Panc1 (cell line): Measurements from ENCODE around the gene TBRG4. TPM values are rescaled to one million over a fixed set of nuclear protein-coding genes. Genes with fewer than 3 reads are reported as not detected.

ENCODE experiments used
- ATAC-seq: fragments of 200-7000 bp; cut with Tn5 transposase; 2 replicates; pipeline ENCODE4 v1.9.1; 2020; ENCODE audit warnings: mild to moderate bottlenecking, moderate library complexity
- BruUV-seq: library from RNA; stranded (reverse); fragments of 400-500 nt; replicated peaks from 2 replicates; lab custom pipeline; 2021; lab: Mats Ljungman, UMichigan
- CTCF ChIA-PET: fragments of 300-600 bp; sonication (Branson Sonifier 250); formaldehyde crosslinking; loops from one replicate; lab custom pipeline; 2022; ENCODE audit warnings: antibody characterized with exemption; lab: Charles Lee
- POLR2A ChIA-PET: fragments of 300-600 bp; sonication (Branson Sonifier 250); formaldehyde crosslinking; loops from one replicate; lab custom pipeline; 2022; ENCODE audit warnings: antibody characterized with exemption; lab: Charles Lee
- DNase-seq: peaks from one replicate; pipeline ENCODE4 v3.0.0-alpha.2; 2010; ENCODE audit warnings: low read depth, low spot score
- H3K27ac ChIP-seq: 2 replicates; pipeline ENCODE4 v1.5.1; 2011; ENCODE audit warnings: mild to moderate bottlenecking, low read length, inconsistent platforms
- H3K27me3 ChIP-seq: fragments of 200-500 bp; sonication (Bioruptor generic); 2 replicates; pipeline ENCODE4 v1.6.0; 2014; ENCODE audit warnings: low read length, inconsistent platforms; ENCODE audit not compliant: control insufficient read depth, insufficient read depth
- H3K36me3 ChIP-seq: fragments of 200-500 bp; sonication (Bioruptor generic); 2 replicates; pipeline ENCODE4 v1.5.1; 2014; ENCODE audit warnings: inconsistent platforms, mild to moderate bottlenecking, low read length, moderate library complexity; ENCODE audit not compliant: control insufficient read depth, insufficient read depth
- H3K4me1 ChIP-seq: 2 replicates; pipeline ENCODE4 v1.5.1; 2011; ENCODE audit warnings: inconsistent platforms, mild to moderate bottlenecking, low read length, moderate library complexity; ENCODE audit not compliant: control insufficient read depth, insufficient read depth
- H3K4me3 ChIP-seq, 2 experiments: 2 replicates each; pipeline ENCODE4 v1.5.1; 2011 to 2012; ENCODE audit warnings: low read depth in 2 of 2, low read length in 2 of 2, mild to moderate bottlenecking in 2 of 2, inconsistent platforms in 1 of 2, moderate library complexity in 1 of 2
- H3K9me3 ChIP-seq: fragments of 200-500 bp; sonication (Bioruptor generic); 2 replicates; pipeline ENCODE4 v1.5.1; 2014; ENCODE audit warnings: low read depth, mild to moderate bottlenecking, inconsistent platforms, low read length, moderate library complexity; ENCODE audit not compliant: control insufficient read depth, insufficient read depth
- CTCF ChIP-seq: fragments of 450-650 bp; IDR thresholded peaks from 2 replicates; pipeline ENCODE4 v1.5.1; 2017; ENCODE audit warnings: mild to moderate bottlenecking
- POLR2AphosphoS5 ChIP-seq: IDR thresholded peaks from 2 replicates; pipeline ENCODE4 v1.6.1; 2012; ENCODE audit warnings: mild to moderate bottlenecking, low read depth, low read length, moderate library complexity
- REST ChIP-seq, 2 experiments: IDR thresholded peaks; 2 replicates each; pipeline ENCODE4 v1.6.1; 2011 to 2012; ENCODE audit warnings: low read depth in 2 of 2, control low read depth in 1 of 2, low read length in 1 of 2, mild to moderate bottlenecking in 1 of 2, moderate library complexity in 1 of 2; ENCODE audit not compliant: insufficient read depth in 1 of 2
- SIN3A ChIP-seq: IDR thresholded peaks from 2 replicates; pipeline ENCODE4 v1.6.1; 2012; ENCODE audit warnings: low read depth, mild to moderate bottlenecking, low read length, moderate library complexity, borderline replicate concordance; ENCODE audit not compliant: insufficient read depth
- TCF7L2 ChIP-seq: IDR thresholded peaks from 2 replicates; pipeline ENCODE4 v1.6.1; 2011; ENCODE audit warnings: mild to moderate bottlenecking, low read depth, low read length, inconsistent platforms
- in situ Hi-C: cut with HindIII; loops from 2 replicates; pipeline ENCODE4 v1.10.0; 2016; ENCODE audit warnings: low sequenced_read_pairs, low pct_unique_long_range_greater_than_20kb
- intact Hi-C: fragments of 100-400 bp; cut with micrococcal nuclease; formaldehyde crosslinking; loops from one replicate; pipeline ENCODE4 v1.10.0; 2022; ENCODE audit not compliant: unreplicated experiment
- total RNA-seq: library from RNA; stranded (reverse); gene quantifications from one replicate; pipeline ENCODE4 v1.2.1, GENCODE V29; 2021; ENCODE audit not compliant: unreplicated experiment

The TBRG4 gene
- total RNA-seq, 1 experiment from 2014 or later = 149 TPM

GRCh38 chr7:45102785-45103712 is 8.4 kb downstream of the TBRG4 start:
- ChIA-PET POLR2A (interaction anchor here (0.5 to 0.6 kb wide), 2 partner anchors 306 to 518 kb away, joined by 5 to 7 read pairs; no protein-coding TSS in a partner anchor), CTCF (interaction anchor here (1.0 kb wide), 1 partner anchor 12 kb away, joined by 4 read pairs; no protein-coding TSS in a partner anchor)
- ATAC-seq (no peak), DNase-seq (no peak)
- peaks cover 8% of the 10 kb centered on the region; the same call in 1 of the 2 replicates for H3K4me1 ChIP-seq
- H3K27ac ChIP-seq = no peak overlapping the region
- intact Hi-C loops = no loop called here
- H3K9me3 ChIP-seq = no peaks in the 10 kb centered on the region
- no peak overlapping the region for H3K4me3 ChIP-seq
- in situ Hi-C loops = no loop called here
- TF ChIP-seq CTCF (no peak), TCF7L2 (no peak), SIN3A (no peak), POLR2AphosphoS5 (no peak), REST (IDR thresholded peaks at IDR 0.05; ENCODE audit: insufficient read depth in 1 of 2, low read depth in 2 of 2, low read length in 1 of 2) (no peak)
- H3K36me3 ChIP-seq = peaks cover 59% of the 10 kb centered on the region
- no peaks in the 10 kb centered on the region for H3K27me3 ChIP-seq
- no TSS peak for BruUV-seq

GRCh38 chr7:45101748-45102147 is 9.7 kb downstream of the TBRG4 start:
- no peaks in the 10 kb centered on the region for H3K9me3 ChIP-seq
- H3K4me1 ChIP-seq = no peaks in the 10 kb centered on the region
- no peak for ATAC-seq
- intact Hi-C loops (no loop called here), in situ Hi-C loops (no loop called here)
- no peak overlapping the region for H3K27ac ChIP-seq
- ChIA-PET CTCF (no interaction called here), POLR2A (no interaction called here)
- H3K4me3 ChIP-seq = no peak overlapping the region
- H3K36me3 ChIP-seq = peaks cover 52% of the 10 kb centered on the region
- DNase-seq = no peak
- BruUV-seq = no TSS peak
- H3K27me3 ChIP-seq = no peaks in the 10 kb centered on the region
- TF ChIP-seq CTCF = no peak
- no peak for TF ChIP-seq POLR2AphosphoS5
- no peak for TF ChIP-seq TCF7L2
- TF ChIP-seq SIN3A = no peak
- TF ChIP-seq REST (IDR thresholded peaks at IDR 0.05; ENCODE audit: insufficient read depth in 1 of 2, low read depth in 2 of 2, low read length in 1 of 2) = no peak
